Activated CD4-positive, alpha-beta memory T cell treated with anti-CD3 and anti-CD28 coated beads, Interleukin-2, amount 10 ng/mL, durations not matched to agents 7 days and 5 days (primary cell): ENCODE data around the gene MPV17L2. TPM values are rescaled to one million over a fixed set of nuclear protein-coding genes. Genes with fewer than 3 reads are reported as not detected.

Experiments
- CTCF ChIA-PET: fragments of 350-600 bp; sonication (Branson Sonifier 250); formaldehyde crosslinking; loops from one replicate; lab custom pipeline; 2021; ENCODE audit warnings: antibody characterized with exemption, inconsistent platforms; lab: Charles Lee
- POLR2A ChIA-PET: fragments of 350-600 bp; sonication (Branson Sonifier 250); formaldehyde crosslinking; loops from one replicate; lab custom pipeline; 2021; ENCODE audit warnings: antibody characterized with exemption; lab: Charles Lee
- DNase-seq: peaks from one replicate; pipeline ENCODE4 v3.0.0-alpha.2; 2020
- H3K27ac Mint-ChIP-seq: one replicate; pipeline ENCODE4 v1.8.0; 2021; ENCODE audit warnings: mild to moderate bottlenecking, mixed read lengths
- H3K27me3 Mint-ChIP-seq: one replicate; pipeline ENCODE4 v1.8.0; 2021; ENCODE audit warnings: mixed read lengths
- H3K36me3 Mint-ChIP-seq: one replicate; pipeline ENCODE4 v1.8.0; 2021; ENCODE audit warnings: low read depth, mixed read lengths
- H3K4me1 Mint-ChIP-seq: one replicate; pipeline ENCODE4 v1.8.0; 2021; ENCODE audit warnings: mixed read lengths
- H3K4me3 Mint-ChIP-seq: one replicate; pipeline ENCODE4 v1.8.0; 2021; ENCODE audit warnings: mild to moderate bottlenecking, mixed read lengths
- H3K9me3 Mint-ChIP-seq: one replicate; pipeline ENCODE4 v1.8.0; 2021; ENCODE audit warnings: mixed read lengths
- total RNA-seq, 2 experiments: library from RNA; stranded (reverse); gene quantifications; one replicate each; pipeline ENCODE4 v1.2.3, GENCODE V29; 2021

MPV17L2 gene
- total RNA-seq, 2 experiments from 2014 or later = 6.2 to 6.3 TPM

DNA sequence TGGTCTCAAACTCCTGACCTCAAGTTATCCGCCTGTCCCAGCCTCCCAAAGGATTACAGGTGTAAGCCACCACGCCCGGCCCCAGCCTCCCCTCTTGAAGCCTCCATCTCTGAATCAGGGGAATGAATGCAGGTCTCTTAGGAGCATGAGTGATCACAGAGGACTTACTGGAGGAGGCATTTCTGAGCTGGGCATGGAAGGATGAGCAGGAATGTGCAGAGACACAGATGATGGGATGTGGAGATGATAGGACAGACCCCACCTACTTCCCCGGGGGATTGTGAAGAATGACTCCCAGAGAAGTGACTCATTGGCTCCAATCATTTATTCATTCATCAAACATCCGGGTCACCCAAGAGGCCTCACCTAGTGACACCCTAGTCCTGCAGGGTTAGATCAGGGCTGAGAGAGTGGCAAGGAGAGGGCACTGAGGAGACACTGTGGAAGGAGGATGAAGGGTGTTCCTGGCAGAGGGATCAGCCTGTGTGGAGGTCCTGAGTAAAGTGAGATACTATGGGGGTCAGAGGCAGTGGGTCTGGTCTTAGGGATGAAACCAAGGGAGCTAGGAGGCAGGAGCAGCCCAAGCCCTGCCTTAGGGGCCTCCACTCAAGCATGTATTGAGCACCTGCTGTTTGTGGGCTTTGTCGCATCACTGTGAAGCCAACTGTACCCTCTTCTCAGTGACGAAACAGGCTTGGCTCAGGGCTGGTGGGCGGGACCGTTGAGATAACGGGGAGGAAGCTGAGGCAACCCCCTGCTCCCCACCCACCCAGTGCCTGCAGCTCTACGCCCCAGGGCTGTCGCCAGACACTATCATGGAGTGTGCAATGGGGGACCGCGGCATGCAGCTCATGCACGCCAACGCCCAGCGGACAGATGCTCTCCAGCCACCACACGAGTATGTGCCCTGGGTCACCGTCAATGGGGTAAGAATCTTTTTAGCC lies 16.4 kb upstream of the MPV17L2 start:
- Mint-ChIP-seq H3K27ac (no peak overlapping the region), H3K4me1 (peaks cover 26% of the 10 kb centered on the region), H3K9me3 (no peaks in the 10 kb centered on the region), H3K27me3 (no peaks in the 10 kb centered on the region), H3K4me3 (no peak overlapping the region), H3K36me3 (peaks cover 21% of the 10 kb centered on the region)
- ChIA-PET POLR2A (interaction anchor here (1.5 kb wide), 1 partner anchor 25 kb away, joined by 3 read pairs; no protein-coding TSS in a partner anchor), CTCF (interaction anchor here (0.6 to 1.7 kb wide), 3 partner anchors 9 to 85 kb away, joined by 3 to 7 read pairs (median 4); partner anchors contain the start of gene MPV17L2)
- DNase-seq = no peak

DNA sequence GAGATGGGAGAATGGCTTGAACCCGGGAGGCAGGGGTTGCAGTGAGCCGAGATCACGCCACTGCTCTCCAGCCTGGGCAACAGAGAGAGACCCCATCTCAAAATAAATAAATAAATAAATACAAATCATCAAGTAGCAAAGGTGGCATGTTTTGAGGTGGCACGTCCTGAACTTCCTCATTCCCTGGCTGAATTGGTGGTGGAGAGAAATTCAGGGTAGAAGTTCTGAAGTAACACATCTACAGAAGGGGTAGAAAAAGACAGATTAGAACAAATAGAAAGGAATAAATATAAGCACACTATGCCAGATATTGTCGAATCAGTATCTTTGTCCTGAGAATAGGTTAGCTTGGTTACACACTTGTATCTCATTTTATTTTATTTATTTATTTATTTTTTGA lies 13.1 kb upstream of the MPV17L2 start:
- no peak overlapping the region for H3K4me3 Mint-ChIP-seq
- no peaks in the 10 kb centered on the region for H3K9me3 Mint-ChIP-seq
- H3K27me3 Mint-ChIP-seq = no peaks in the 10 kb centered on the region
- POLR2A ChIA-PET = no interaction called here
- no peak for DNase-seq
- H3K4me1 Mint-ChIP-seq = peaks cover 6% of the 10 kb centered on the region
- H3K36me3 Mint-ChIP-seq = peaks cover 21% of the 10 kb centered on the region
- H3K27ac Mint-ChIP-seq = no peak overlapping the region
- CTCF ChIA-PET = interaction anchor here (1.2 kb wide), 1 partner anchor 172 kb away, joined by 3 read pairs; the partner anchor contains the start of gene ARRDC2

DNA sequence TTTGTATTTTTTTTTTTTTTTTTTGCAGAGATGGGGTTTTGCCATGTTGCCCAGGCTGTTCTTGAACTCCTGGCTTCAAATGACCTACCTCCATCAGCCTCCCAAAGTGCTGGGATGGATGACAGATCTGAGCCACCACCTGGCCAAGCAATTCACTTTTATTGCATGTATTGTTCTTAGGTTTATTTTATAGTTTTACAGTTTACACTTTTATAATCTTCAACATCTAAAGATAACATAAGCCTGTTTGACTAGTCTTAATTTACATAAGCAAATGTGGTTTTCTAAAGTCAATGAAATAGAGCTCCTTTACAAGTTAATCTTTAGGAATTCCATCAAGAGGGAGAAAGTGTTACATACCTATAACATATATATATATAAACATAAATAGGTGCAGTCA lies 9.5 kb upstream of the MPV17L2 start:
- no peaks in the 10 kb centered on the region for H3K9me3 Mint-ChIP-seq
- POLR2A ChIA-PET = interaction anchor here (2.6 kb wide), 1 partner anchor 8 kb away, joined by 10 read pairs; no protein-coding TSS in a partner anchor

DNA sequence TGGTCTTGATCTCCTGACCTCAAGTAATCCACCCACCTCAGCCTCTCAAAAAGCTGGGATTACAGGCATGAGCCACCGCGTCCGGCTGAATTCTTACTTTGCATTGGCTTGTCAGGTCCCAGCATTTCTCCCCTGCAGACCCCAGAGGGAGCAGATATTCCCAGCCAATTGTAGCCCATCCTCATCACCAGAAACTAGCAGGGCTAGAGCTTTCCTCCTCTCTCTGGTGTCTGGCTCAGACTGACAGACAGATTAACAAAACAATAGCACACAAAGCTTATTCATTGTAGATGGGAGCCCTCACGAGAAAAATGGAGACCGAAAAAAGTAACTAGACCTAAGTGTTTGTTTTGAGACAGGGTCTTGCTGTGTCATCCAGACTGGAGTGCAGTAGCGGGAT lies 7.5 kb upstream of the MPV17L2 start:
- DNase-seq = no peak
- Mint-ChIP-seq H3K4me3 (no peak overlapping the region), H3K4me1 (no peaks in the 10 kb centered on the region), H3K27me3 (no peaks in the 10 kb centered on the region), H3K27ac (no peak overlapping the region), H3K9me3 (no peaks in the 10 kb centered on the region), H3K36me3 (no peaks in the 10 kb centered on the region)
- POLR2A ChIA-PET = interaction anchor here (2.1 to 2.6 kb wide), 2 partner anchors 10 to 11 kb away, joined by 7 to 10 read pairs; no protein-coding TSS in a partner anchor
- CTCF ChIA-PET = interaction anchor here (0.6 kb wide), 1 partner anchor 209 kb away, joined by 3 read pairs; no protein-coding TSS in a partner anchor

More for the DNA sequence above, 9.5 kb upstream of the MPV17L2 start:
- Mint-ChIP-seq H3K4me3 (no peak overlapping the region), H3K36me3 (peaks cover 3% of the 10 kb centered on the region), H3K4me1 (no peaks in the 10 kb centered on the region), H3K27me3 (no peaks in the 10 kb centered on the region), H3K27ac (no peak overlapping the region)
- DNase-seq = no peak
- CTCF ChIA-PET = interaction anchor here (0.6 to 1.9 kb wide), 4 partner anchors 8 to 251 kb away, joined by 3 to 7 read pairs (median 4); partner anchors contain the start of gene CCDC124

DNA sequence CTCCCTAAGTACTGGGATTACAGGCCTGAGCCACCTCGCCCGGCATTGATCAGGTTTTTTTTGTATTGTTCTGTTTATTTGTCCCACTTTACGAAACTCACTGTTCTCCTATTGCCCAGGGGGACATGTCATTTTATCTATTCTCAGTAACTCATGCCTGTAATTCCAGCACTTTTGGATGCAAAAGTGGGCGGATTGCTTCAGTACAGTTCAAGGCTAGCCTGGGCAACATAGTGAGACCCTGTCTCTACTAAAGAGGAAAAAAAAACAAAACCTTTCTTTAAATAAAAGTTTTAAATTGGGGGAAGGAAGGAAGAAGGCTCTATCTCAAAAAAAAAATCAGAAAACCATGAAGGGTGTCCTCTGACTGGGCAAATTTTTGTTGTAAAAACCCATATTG lies 2.7 kb upstream of the MPV17L2 start:
- Mint-ChIP-seq H3K36me3 (no peaks in the 10 kb centered on the region), H3K27ac (no peak overlapping the region), H3K27me3 (no peaks in the 10 kb centered on the region), H3K9me3 (no peaks in the 10 kb centered on the region), H3K4me1 (peaks cover 23% of the 10 kb centered on the region), H3K4me3 (no peak overlapping the region)
- DNase-seq = no peak
- ChIA-PET CTCF (no interaction called here), POLR2A (no interaction called here)

DNA sequence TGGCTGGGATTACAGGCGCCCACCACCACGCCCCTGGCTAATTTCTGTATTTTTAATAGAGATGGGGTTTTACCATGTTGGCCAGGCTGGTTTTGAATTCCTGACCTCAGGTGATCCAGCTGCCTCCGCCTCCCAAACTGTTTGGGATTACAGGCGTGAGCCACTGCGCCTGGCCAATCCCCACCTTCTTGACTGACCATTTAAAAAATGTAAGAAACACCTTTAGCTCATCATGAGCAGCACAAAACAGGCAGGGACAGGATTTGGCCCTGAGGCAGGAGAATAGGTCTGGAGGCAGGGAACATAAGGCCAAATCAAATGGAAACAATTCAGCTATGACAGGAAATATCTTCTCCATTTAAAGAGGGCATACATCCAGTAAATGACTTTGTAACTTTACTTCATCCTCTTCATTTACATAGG lies 1.4 kb upstream of the MPV17L2 start:
- Mint-ChIP-seq H3K36me3 (no peaks in the 10 kb centered on the region), H3K27ac (peak overlapping the region; percentile 85), H3K27me3 (no peaks in the 10 kb centered on the region), H3K4me1 (peaks cover 23% of the 10 kb centered on the region), H3K4me3 (peak overlapping the region; percentile 74), H3K9me3 (no peaks in the 10 kb centered on the region)
- no peak for DNase-seq
- ChIA-PET POLR2A (interaction anchor here (0.6 to 3.7 kb wide), 10 partner anchors 11 to 352 kb away, joined by 3 to 32 read pairs (median 4); partner anchors contain the start of genes FKBP8, JUND, LSM4 and RAB3A), CTCF (interaction anchor here (0.7 to 3.2 kb wide), 14 partner anchors 8 to 227 kb away, joined by 3 to 21 read pairs (median 6); partner anchors contain the start of genes IFI30, RAB3A and SSBP4)

DNA sequence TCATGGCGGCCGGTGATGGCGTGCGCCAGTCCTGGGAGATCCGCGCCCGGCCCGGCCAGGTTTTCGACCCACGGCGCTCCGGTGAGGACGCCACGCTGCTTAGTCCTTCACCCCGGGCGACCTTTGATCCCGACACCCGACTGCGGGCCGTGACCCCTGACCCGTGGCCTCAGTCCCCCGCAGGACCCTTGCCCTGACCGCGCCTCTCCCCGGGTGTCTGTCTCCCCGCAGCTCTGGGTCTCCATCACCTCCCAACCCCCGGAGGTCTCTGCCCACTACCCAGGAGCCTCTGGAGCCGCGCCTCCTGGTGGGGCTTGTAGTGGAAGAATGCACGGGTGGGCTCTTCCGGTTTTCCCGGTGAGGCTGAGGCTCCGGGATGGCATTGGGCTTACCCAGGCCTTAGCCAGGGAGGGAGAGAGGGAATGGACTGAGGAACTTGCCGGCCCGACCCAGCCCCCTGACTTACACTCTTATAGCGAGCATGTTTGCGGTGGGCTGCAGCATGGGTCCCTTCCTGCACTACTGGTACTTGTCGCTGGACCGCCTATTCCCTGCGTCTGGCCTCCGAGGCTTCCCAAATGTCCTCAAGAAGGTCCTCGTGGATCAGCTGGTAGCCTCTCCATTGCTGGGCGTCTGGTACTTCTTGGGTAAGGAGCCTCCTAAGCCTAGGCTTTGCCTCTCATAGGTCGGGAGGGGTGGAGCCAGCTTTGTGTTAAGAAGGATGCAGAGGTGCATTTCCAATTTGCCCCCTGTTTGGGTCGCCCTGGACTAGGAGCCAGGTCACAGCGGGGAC lies 566 bp downstream of the MPV17L2 start:
- peak overlapping the region; percentile 85 for H3K27ac Mint-ChIP-seq
- H3K4me1 Mint-ChIP-seq = peaks cover 23% of the 10 kb centered on the region
- no peaks in the 10 kb centered on the region for H3K9me3 Mint-ChIP-seq
- ChIA-PET POLR2A (interaction anchor here (0.6 to 3.7 kb wide), 11 partner anchors 11 to 350 kb away, joined by 3 to 32 read pairs (median 4); partner anchors contain the start of genes FKBP8, JUND, LSM4 and PIK3R2), CTCF (interaction anchor here (0.9 to 3.2 kb wide), 16 partner anchors 8 to 213 kb away, joined by 3 to 21 read pairs (median 4); partner anchors contain the start of genes IFI30, JUND, LSM4 and RAB3A)
- H3K36me3 Mint-ChIP-seq = peaks cover 5% of the 10 kb centered on the region
- peak overlapping the region; percentile 74 for H3K4me3 Mint-ChIP-seq
- no peaks in the 10 kb centered on the region for H3K27me3 Mint-ChIP-seq
- no peak for DNase-seq

DNA sequence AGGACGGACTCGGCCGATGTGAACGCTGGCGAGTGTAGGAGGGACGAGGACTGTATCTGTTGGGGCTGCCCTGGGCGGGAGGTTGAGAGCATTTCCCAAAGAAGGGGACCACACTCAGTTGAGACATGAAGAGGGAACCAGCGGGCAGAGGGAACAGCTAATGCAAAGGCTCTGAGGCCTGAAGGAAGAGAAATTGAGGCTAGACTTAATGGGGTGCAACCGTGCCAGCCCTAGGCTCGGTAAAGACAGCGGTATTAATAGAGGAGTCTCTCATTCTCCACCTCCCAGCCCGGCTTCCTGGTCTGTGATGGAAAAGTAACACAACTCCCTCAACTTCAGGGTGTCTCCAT lies 1.1 kb downstream of the MPV17L2 start:
- H3K4me3 Mint-ChIP-seq = peak overlapping the region; percentile 74
- no peaks in the 10 kb centered on the region for H3K9me3 Mint-ChIP-seq
- POLR2A ChIA-PET = interaction anchor here (0.6 to 3.7 kb wide), 4 partner anchors 11 to 169 kb away, joined by 3 to 32 read pairs (median 4); partner anchors contain the start of gene RAB3A
- H3K27ac Mint-ChIP-seq = peak overlapping the region; percentile 85
- no peaks in the 10 kb centered on the region for H3K27me3 Mint-ChIP-seq
- peaks cover 5% of the 10 kb centered on the region for H3K36me3 Mint-ChIP-seq
- DNase-seq = no peak
- peaks cover 23% of the 10 kb centered on the region for H3K4me1 Mint-ChIP-seq
- CTCF ChIA-PET = interaction anchor here (1.6 to 3.2 kb wide), 3 partner anchors 8 to 26 kb away, joined by 4 to 21 read pairs (median 9); partner anchors contain the start of gene RAB3A

DNA sequence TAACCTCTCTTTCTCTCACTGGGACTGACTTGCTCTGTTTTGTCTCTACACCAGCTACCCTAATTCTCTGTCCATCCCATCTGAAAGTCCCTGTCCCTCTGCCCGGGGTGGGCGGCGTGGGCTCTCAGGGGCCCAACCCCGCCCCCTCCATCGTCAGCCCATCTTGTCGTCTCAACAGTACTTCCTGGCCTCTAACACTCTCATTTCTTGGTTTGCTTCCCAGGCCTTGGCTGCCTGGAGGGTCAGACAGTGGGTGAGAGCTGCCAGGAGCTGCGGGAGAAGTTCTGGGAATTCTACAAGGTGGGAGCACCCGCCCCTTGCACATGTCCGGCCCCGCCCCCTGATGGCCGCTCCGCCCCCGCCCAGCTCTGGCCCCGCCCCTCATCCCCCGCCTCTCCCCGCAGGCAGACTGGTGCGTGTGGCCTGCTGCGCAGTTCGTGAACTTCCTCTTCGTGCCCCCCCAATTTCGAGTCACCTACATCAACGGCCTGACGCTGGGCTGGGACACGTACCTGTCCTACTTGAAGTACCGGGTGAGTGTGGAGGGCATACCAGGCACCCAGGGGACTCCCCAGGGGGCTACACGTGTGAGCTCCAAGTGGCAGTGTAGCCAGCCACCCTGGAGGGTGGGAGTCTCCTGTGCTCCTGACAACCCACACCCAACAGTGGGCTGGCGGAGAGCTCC lies 1.7 kb downstream of the MPV17L2 start:
- ChIA-PET CTCF (interaction anchor here (0.6 to 3.2 kb wide), 4 partner anchors 10 to 164 kb away, joined by 3 to 21 read pairs (median 6); partner anchors contain the start of gene RAB3A), POLR2A (interaction anchor here (0.6 to 3.7 kb wide), 3 partner anchors 10 to 170 kb away, joined by 3 to 32 read pairs (median 4); partner anchors contain the start of gene RAB3A)
- Mint-ChIP-seq H3K4me3 (peak overlapping the region; percentile 74), H3K27me3 (no peaks in the 10 kb centered on the region), H3K4me1 (peaks cover 23% of the 10 kb centered on the region), H3K9me3 (no peaks in the 10 kb centered on the region), H3K27ac (no peak overlapping the region), H3K36me3 (peaks cover 6% of the 10 kb centered on the region)
- DNase-seq = peak; percentile 25

DNA sequence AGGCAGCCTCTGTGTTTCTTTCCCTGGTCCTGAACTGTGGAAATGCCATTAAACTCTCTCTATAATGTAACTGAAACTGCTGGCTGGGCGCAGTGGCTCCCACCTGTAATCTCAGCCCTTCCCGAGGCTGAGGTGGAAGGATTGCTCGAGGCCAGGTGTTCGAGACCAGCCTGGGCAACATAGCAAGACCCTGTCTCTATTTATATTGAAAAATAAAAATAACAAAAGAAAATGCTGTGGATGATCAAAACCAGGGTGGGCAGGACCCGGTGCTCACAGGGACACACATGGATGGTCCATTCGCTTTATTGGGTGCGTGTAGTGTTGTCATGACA lies 3.5 kb downstream of the MPV17L2 start:
- Mint-ChIP-seq H3K4me1 (peaks cover 23% of the 10 kb centered on the region), H3K36me3 (peaks cover 8% of the 10 kb centered on the region), H3K9me3 (no peaks in the 10 kb centered on the region), H3K4me3 (no peak overlapping the region), H3K27me3 (no peaks in the 10 kb centered on the region), H3K27ac (no peak overlapping the region)
- DNase-seq = no peak
- ChIA-PET CTCF (no interaction called here), POLR2A (no interaction called here)

DNA sequence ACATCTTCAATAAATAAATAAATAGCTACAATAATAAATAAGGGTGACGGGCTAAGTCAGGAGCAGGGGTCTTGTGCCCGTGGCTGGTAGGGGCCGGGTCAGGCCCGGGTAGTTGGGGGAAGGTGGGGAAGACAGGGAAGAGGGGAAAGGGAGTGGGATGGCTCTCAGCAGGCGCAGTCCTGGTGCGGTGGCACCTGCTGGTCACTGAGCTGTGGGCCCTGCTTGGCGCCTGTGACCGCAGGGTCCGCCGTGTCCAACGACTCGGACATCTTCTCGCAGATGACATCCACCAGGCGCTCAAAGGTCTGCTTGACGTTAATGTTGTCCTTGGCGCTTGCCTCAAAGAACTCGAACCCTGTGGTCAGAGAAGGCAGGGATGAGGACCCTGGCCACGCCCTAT lies 4.3 kb downstream of the MPV17L2 start:
- ChIA-PET POLR2A (no interaction called here), CTCF (interaction anchor here (0.7 kb wide), 1 partner anchor 55 kb away, joined by 3 read pairs; no protein-coding TSS in a partner anchor)
- no peak overlapping the region for H3K4me3 Mint-ChIP-seq
- no peak overlapping the region for H3K27ac Mint-ChIP-seq
- H3K36me3 Mint-ChIP-seq = peaks cover 8% of the 10 kb centered on the region
- no peaks in the 10 kb centered on the region for H3K9me3 Mint-ChIP-seq
- peaks cover 23% of the 10 kb centered on the region for H3K4me1 Mint-ChIP-seq
- DNase-seq = no peak
- no peaks in the 10 kb centered on the region for H3K27me3 Mint-ChIP-seq
